Neuronal stem cell (in vitro differentiated cells): ENCODE data around the gene NSL1. TPM values are rescaled to one million over a fixed set of nuclear protein-coding genes. Genes with fewer than 3 reads are reported as not detected.
"Not testable (repeated sequence)": the region's sequence is repeated elsewhere in the genome, so short reads cannot be mapped to it uniquely, and the experiment has no call there.

Experiments used
- DNase-seq: peaks from one replicate; pipeline ENCODE4 v3.0.0-alpha.2; 2013; ENCODE audit warnings: low spot score
- H2AFZ ChIP-seq: one replicate; pipeline ENCODE4 v1.6.1; 2013; ENCODE audit warnings: mild to moderate bottlenecking, low read length, inconsistent platforms
- H2AK5ac ChIP-seq: 2 replicates; pipeline ENCODE4 v1.6.1; 2013; ENCODE audit warnings: low read depth, mild to moderate bottlenecking, inconsistent platforms, low read length, moderate library complexity, mixed read lengths
- H2BK120ac ChIP-seq: 2 replicates; pipeline ENCODE4 v1.6.1; 2013; ENCODE audit warnings: low read depth, mild to moderate bottlenecking, inconsistent platforms, low read length, moderate library complexity, mixed read lengths
- H2BK12ac ChIP-seq: one replicate; pipeline ENCODE4 v1.6.1; 2013; ENCODE audit warnings: low read length, inconsistent platforms
- H2BK15ac ChIP-seq: 2 replicates; pipeline ENCODE4 v1.6.1; 2013; ENCODE audit warnings: mild to moderate bottlenecking, low read length, inconsistent platforms, mixed read lengths
- H2BK5ac ChIP-seq: one replicate; pipeline ENCODE4 v1.6.1; 2013; ENCODE audit warnings: inconsistent platforms, mild to moderate bottlenecking, low read length, moderate library complexity
- H3K14ac ChIP-seq: one replicate; pipeline ENCODE4 v1.6.1; 2013; ENCODE audit warnings: low read length, inconsistent platforms
- H3K18ac ChIP-seq: 2 replicates; pipeline ENCODE4 v1.6.1; 2013; ENCODE audit warnings: low read length, inconsistent platforms
- H3K23ac ChIP-seq: 2 replicates; pipeline ENCODE4 v1.6.1; 2013; ENCODE audit warnings: low read depth, mild to moderate bottlenecking, mixed read lengths, low read length, inconsistent platforms; ENCODE audit not compliant: poor library complexity
- H3K27ac ChIP-seq: replicated peaks from 3 replicates; pipeline ENCODE4 v1.5.1; 2013; ENCODE audit warnings: low read length, inconsistent platforms
- H3K27me3 ChIP-seq, 3 experiments: 2 replicates each; pipeline ENCODE4 v1.6.1; 2013; ENCODE audit warnings: low read length in 3 of 3, mild to moderate bottlenecking in 2 of 3, inconsistent platforms in 1 of 3, low read depth in 1 of 3, mixed read lengths in 1 of 3, moderate library complexity in 1 of 3; ENCODE audit not compliant: control insufficient read depth in 3 of 3, insufficient read depth in 3 of 3
- H3K36me3 ChIP-seq, 2 donors: replicated peaks in 1 of 2; 2 replicates each; pipeline ENCODE4 v1.6.1; 2013; ENCODE audit warnings: low read length in 2 of 2; ENCODE audit not compliant: control insufficient read depth in 2 of 2, insufficient read depth in 2 of 2
- H3K4ac ChIP-seq: 2 replicates; pipeline ENCODE4 v1.6.1; 2013; ENCODE audit warnings: inconsistent platforms, mild to moderate bottlenecking, low read length, moderate library complexity
- H3K4me1 ChIP-seq, 2 donors: 1 replicate in 1 of 2; 2 replicates in 1 of 2; pipeline ENCODE4 v1.6.1; 2013; ENCODE audit warnings: low read length in 2 of 2, low read depth in 1 of 2; ENCODE audit not compliant: control insufficient read depth in 2 of 2, insufficient read depth in 1 of 2
- H3K4me2 ChIP-seq: one replicate; pipeline ENCODE4 v1.6.1; 2013; ENCODE audit warnings: mild to moderate bottlenecking, low read length, inconsistent platforms; ENCODE audit not compliant: insufficient read depth, poor library complexity, severe bottlenecking
- H3K4me3 ChIP-seq, 2 donors: 2 replicates each; pipeline ENCODE4 v1.5.1; 2013; ENCODE audit warnings: low read length in 2 of 2, mild to moderate bottlenecking in 2 of 2, inconsistent platforms in 1 of 2, moderate library complexity in 1 of 2
- H3K79me1 ChIP-seq: one replicate; pipeline ENCODE4 v1.6.1; 2013; ENCODE audit warnings: low read depth, mild to moderate bottlenecking, inconsistent platforms, low read length, moderate library complexity
- H3K9ac ChIP-seq: one replicate; pipeline ENCODE4 v1.6.1; 2013; ENCODE audit warnings: mild to moderate bottlenecking, low read depth, low read length, inconsistent platforms; ENCODE audit not compliant: poor library complexity
- H3K9me3 ChIP-seq, 2 donors: replicated peaks in 1 of 2; 2 replicates each; pipeline versions ENCODE3 to v1.6.1; 2013; ENCODE audit warnings: low read length in 2 of 2, mild to moderate bottlenecking in 2 of 2, inconsistent platforms in 1 of 2, low read depth in 1 of 2, mixed read lengths in 1 of 2, moderate library complexity in 1 of 2; ENCODE audit not compliant: control insufficient read depth in 2 of 2, insufficient read depth in 1 of 2
- H4K8ac ChIP-seq: one replicate; pipeline ENCODE4 v1.6.1; 2013; ENCODE audit warnings: low read depth, mild to moderate bottlenecking, inconsistent platforms, low read length, moderate library complexity
- H4K91ac ChIP-seq: one replicate; pipeline ENCODE4 v1.6.1; 2013; ENCODE audit warnings: low read length, low read depth, mild to moderate bottlenecking, inconsistent platforms; ENCODE audit not compliant: poor library complexity
- WGBS, 2 donors: extraction: QIAGEN DNeasy Blood & Tissue Kit; methylation state at CpG; one replicate each; pipeline ENCODE4 v1.1.7; 2013; ENCODE audit warnings: missing lambda C conversion rate in 2 of 2, mixed read lengths in 1 of 2; ENCODE audit not compliant: insufficient read length in 2 of 2, insufficient replicate concordance in 1 of 2; ENCODE audit errors: extremely low coverage in 2 of 2; 5-methylcytosine and 5-hydroxymethylcytosine counted together
- polyA plus RNA-seq, 2 experiments: library from polyadenylated mRNA; stranded (reverse); fragments of 200-250 nt; gene quantifications; one replicate each; pipeline ENCODE4 v1.2.3, GENCODE V29; 2013

NSL1 gene
- polyA plus RNA-seq (2013, experiment 1 of 2), result 31.7 TPM
- 32.6 TPM for polyA plus RNA-seq (2013, experiment 2 of 2)

GRCh38 chr1:212791676-212792395 is at the start of gene NSL1, which contains the start of gene TATDN3:
TSS of gene NSL1 (minus strand) at chr1:212791777. CDS start at chr1:212791763, 14 bp downstream.
TSS of gene TATDN3 (plus strand) at chr1:212791894. CDS start at chr1:212791922, 28 bp downstream.
- peak; percentile 97 for DNase-seq
- Histone ChIP-seq H3K23ac (peak within 1 kb of the TSS; percentile 29), H2BK12ac (no peak within 1 kb of the TSS), H3K9me3 (no peaks in the 10 kb centered on the region), H4K91ac (no peak within 1 kb of the TSS), H3K4ac (no peak within 1 kb of the TSS), H3K4me1 (peaks cover 0 to 2% of the 10 kb centered on the region in 2 donors), H3K4me3 (peak within 1 kb of the TSS; percentile 89 to 90), H2BK120ac (no peak within 1 kb of the TSS), H2BK5ac (no peak within 1 kb of the TSS), H2AK5ac (no peak within 1 kb of the TSS), H3K4me2 (peak within 1 kb of the TSS; percentile 59), H3K9ac (peak within 1 kb of the TSS; percentile 97), H3K27me3 (no peaks in the 10 kb centered on the region), H3K18ac (peak within 1 kb of the TSS; percentile 99), H4K8ac (no peak within 1 kb of the TSS), H3K79me1 (peaks cover 4% of the 10 kb centered on the region), H3K36me3 (peaks cover 1 to 38% of the 10 kb centered on the region in 2 donors), H2BK15ac (no peak within 1 kb of the TSS), H2AFZ (peak within 1 kb of the TSS; percentile 95), H3K14ac (no peak within 1 kb of the TSS), H3K27ac (peak within 1 kb of the TSS; percentile 62)
- WGBS, 2 donors, result no CpG with 5 or more reads among the region's 46 CpGs

GRCh38 chr1:212838145-212838544 is 46.6 kb upstream of the NSL1 start:
- H3K79me1 ChIP-seq, result no peaks in the 10 kb centered on the region
- no peak for DNase-seq
- WGBS, 2 donors, result no CpG with 5 or more reads among the region's 5 CpGs

GRCh38 chr1:212833211-212834207 is 41.9 kb upstream of the NSL1 start:
- not testable (repeated sequence) for H3K36me3 ChIP-seq, H3K79me1 ChIP-seq, H2AK5ac ChIP-seq, H3K4me2 ChIP-seq, H3K9ac ChIP-seq, H3K27me3 ChIP-seq, H2BK15ac ChIP-seq, H3K27ac ChIP-seq, H3K4ac ChIP-seq, H3K14ac ChIP-seq, H3K9me3 ChIP-seq, H4K91ac ChIP-seq, H3K18ac ChIP-seq, H3K23ac ChIP-seq, H2BK5ac ChIP-seq, H2AFZ ChIP-seq, H3K4me3 ChIP-seq, H4K8ac ChIP-seq, DNase-seq, H2BK120ac ChIP-seq, H3K4me1 ChIP-seq, H2BK12ac ChIP-seq
- no CpG with 5 or more reads among the region's 8 CpGs for WGBS, 2 donors

More at GRCh38 chr1:212838145-212838544, 46.6 kb upstream of the NSL1 start:
- no peak overlapping the region for H3K4me3 ChIP-seq
- H3K4me1 ChIP-seq, result no peaks in the 10 kb centered on the region
- no peak overlapping the region for H3K27ac ChIP-seq
- no peak overlapping the region for H2AFZ ChIP-seq
- no peak overlapping the region for H3K14ac ChIP-seq
- H3K9ac ChIP-seq, result no peak overlapping the region
- no peak overlapping the region for H3K23ac ChIP-seq
- no peak overlapping the region for H2BK12ac ChIP-seq
- no peaks in the 10 kb centered on the region for H3K36me3 ChIP-seq
- no peak overlapping the region for H3K4ac ChIP-seq
- H2BK15ac ChIP-seq, result no peak overlapping the region
- no peak overlapping the region for H4K8ac ChIP-seq
- H2AK5ac ChIP-seq, result no peak overlapping the region
- no peaks in the 10 kb centered on the region for H3K27me3 ChIP-seq
- no peak overlapping the region for H3K18ac ChIP-seq
- no peak overlapping the region for H3K4me2 ChIP-seq
- no peaks in the 10 kb centered on the region for H3K9me3 ChIP-seq
- no peak overlapping the region for H4K91ac ChIP-seq
- no peak overlapping the region for H2BK120ac ChIP-seq
- no peak overlapping the region for H2BK5ac ChIP-seq
